HG03060 (cell line): ENCODE data around the gene ABHD2.

Experiments used
- ATAC-seq: cut with Tn5 transposase; IDR thresholded peaks from one replicate; pipeline ENCODE4 v1.9.1; 2021; ENCODE audit warnings: low read depth, moderate number of reproducible peaks; ENCODE audit not compliant: unreplicated experiment

ABHD2 gene

GRCh38 chr15:89096664-89097063, 8.4 kb downstream of the ABHD2 start:
- ATAC-seq, result no peak

GRCh38 chr15:89097313-89097712, 9.1 kb downstream of the ABHD2 start:
- no peak for ATAC-seq

DNA sequence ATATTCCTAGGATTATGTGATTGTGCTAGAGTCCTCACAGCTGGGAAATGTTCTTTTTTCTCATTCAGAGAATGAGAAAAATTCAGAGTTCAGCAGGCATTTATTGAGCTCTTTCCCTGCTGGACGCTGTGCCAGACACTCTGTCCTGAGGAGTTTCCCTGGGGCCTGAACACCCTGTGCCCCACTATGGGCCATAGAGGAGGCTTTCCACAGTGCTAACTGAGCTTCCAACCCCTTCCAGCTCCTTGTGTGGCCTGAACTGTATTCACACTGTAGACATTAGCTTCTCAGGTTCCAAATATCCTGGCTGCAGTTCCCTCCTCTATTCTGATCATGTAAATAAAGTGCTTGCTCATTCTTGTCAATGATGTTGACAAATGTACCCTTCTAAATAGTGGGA, 10.0 kb downstream of the ABHD2 start:
- ATAC-seq, result no peak

DNA sequence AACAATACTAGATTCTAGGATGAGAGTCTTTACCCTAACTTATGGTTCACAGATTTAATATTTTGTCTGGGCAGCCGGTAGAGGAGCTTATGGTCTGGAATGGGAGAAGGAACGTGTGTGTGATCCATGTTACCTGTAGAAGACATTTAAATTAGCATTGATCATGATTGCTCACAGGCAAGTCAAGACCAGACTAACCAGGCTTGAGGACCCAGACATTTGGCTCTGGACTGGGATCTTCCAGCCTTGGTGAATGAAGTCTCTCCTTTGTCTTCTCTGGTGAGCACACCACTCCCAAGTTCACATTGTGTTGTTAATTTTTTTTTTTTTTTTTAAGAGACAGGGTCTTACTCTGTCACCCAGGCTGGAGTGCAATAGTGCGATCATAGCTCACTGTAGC, 11.7 kb downstream of the ABHD2 start:
- no peak for ATAC-seq

DNA sequence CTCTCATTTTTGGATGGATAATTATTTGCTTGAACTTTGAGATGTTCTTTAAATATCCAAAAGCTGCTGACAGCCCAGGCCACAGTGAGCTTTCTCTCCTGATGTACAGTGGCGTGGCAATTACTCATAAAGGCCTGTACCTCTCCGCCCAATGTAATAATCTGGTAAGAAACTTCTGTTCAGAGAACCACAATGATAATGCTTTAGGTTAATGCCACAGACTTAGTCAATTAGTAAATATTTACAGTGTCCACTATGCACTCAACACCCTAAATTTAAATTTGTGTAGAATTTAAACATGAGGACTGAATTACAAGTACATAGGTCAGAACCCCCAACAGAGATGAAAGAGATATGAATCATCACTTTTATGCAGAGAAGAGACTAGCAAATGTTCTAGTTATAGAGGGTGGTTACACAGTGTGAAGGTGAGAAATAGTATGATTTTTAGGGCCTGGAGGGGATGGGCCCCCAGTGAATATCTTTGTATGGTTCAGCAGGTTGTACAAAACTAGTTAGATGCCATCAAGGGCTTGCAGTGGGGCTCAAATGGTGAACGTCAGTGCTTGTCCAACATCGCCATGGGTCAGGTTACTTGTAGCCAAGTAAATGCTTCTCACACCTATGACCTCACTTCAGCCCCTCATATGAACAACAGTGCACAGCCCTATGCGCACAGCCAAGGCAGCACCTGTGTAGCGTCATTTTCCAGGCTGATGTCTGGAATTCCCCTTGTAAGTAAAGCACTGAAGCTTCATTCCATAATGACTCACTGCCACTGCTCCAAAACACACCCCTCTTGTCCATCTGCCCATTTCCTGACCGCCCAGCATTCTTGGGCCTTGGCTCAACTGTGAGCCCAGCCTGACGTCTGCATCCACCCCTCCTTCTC, 13.3 kb downstream of the ABHD2 start:
- no peak for ATAC-seq

- ATAC-seq, result no peak
Observed at GRCh38 chr15:89103481-89104171, 15.4 kb downstream of the ABHD2 start.

DNA sequence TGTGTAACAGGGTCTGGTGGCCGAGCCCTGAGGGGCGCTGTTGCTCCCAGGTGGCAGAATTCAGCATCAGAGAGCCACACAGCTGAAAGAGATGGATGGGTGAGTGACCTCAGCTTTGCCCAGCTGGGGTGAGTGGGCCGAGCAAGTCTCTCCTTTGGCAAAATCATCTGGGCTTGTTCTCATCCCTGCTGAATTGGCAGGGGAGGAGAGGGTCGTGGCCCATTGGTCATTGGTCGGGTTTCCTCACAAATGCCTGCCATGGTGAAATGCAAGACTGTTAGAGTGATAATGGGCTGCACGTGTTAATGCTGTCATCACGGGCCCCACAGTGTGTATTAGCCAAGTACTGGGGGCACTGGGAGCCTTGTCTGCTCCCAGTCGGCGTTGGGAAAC, 15.9 kb downstream of the ABHD2 start:
- no peak for ATAC-seq

- no peak for ATAC-seq
Observed at GRCh38 chr15:89105147-89105546, 16.9 kb downstream of the ABHD2 start.

DNA sequence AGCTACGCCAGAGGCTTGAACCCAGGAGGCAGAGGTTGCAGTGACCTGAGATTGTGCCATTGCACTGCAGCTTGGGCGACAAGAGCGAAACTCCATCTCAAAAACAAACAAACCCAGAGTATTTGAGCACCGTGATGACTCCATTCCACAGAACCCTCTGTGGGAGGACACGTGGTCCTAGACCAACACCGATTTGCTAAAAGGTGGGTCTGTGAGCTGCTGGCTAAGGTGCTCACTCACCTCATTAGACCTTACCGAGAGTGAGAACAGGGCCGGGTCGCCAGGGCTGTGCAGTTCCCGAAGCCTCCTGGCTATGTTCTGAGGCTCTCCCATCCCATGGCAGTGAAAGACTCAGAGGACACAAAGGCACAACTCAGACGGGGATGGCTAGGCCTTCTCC, 17.9 kb downstream of the ABHD2 start:
- no peak for ATAC-seq

GRCh38 chr15:89107984-89108383, 19.7 kb downstream of the ABHD2 start:
- ATAC-seq, result no peak

- ATAC-seq, result no peak
Observed at GRCh38 chr15:89108835-89109234, 20.6 kb downstream of the ABHD2 start.

- no peak for ATAC-seq
Observed at GRCh38 chr15:89109238-89109637, 21.0 kb downstream of the ABHD2 start.

- ATAC-seq, result no peak
Observed at GRCh38 chr15:89110060-89110459, 21.8 kb downstream of the ABHD2 start.

DNA sequence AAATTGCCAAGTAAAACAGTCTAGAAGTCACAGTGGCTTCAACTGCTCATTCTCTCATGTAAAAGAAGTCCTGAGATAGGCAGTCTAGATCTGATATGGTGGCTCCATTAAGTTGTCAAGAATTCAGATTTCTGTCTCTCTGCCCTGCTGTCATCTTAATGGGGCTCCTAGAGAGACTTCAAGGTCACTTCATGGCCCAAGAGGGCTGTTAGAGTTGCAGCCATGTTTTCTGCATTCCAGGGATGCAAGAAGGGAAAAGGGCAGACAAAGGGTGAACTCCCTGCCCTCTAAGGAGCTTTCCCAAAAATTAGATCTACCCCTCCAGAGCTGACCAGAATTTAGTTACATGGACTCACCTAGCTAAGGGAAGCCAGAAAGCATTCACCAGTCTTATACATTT, 23.1 kb downstream of the ABHD2 start:
- ATAC-seq, result no peak

DNA sequence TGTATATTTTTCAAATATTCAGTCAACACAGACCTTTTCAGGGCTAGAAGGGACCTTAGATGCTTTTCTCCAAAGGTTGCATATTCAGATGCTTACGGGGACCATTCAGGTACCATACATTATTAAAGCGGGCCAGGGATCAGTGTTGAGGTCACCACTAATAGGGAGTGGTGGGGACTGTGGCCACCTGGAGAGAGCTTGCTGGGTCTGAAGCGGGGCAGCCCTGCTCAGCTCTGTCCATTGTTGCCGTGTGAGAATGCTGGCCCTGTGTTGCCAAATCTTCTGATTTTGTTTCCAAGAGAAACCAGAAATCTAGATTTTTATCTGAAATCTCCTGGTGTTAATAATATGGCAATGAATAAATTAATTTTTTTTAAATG, 23.7 kb downstream of the ABHD2 start:
- ATAC-seq, result no peak

DNA sequence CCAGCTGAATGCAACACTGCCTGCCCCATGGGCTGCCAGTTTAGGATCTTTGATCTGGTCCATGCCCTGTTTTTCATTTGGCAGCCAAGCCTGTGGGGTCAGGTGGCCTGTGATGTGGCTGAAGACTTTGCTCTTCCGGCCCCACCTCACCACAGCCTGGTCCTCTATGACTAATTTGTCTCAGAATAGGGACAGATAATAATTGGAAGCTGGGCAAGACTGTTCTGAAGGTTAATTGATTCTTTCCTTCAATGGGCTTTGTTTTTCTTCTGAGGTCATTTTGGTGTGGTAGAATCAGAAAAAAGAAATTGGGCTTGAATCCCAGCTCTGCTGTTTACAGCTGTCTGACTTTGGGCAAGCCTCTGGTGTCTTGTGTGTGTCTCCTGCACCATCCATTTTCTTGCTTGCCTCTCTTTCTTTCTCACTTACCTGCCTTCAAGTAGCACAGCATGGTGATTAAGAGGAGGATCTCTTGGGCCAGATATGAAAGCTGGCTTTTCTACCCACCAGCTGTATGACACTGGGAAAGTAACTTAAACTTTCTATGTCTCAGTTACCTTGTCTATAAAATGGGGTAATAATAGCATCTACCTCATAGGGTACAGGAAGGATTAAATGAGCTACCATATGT, 24.2 kb downstream of the ABHD2 start:
- peak; percentile 74 for ATAC-seq

GRCh38 chr15:89113296-89114024, 25.2 kb downstream of the ABHD2 start:
- ATAC-seq, result no peak

DNA sequence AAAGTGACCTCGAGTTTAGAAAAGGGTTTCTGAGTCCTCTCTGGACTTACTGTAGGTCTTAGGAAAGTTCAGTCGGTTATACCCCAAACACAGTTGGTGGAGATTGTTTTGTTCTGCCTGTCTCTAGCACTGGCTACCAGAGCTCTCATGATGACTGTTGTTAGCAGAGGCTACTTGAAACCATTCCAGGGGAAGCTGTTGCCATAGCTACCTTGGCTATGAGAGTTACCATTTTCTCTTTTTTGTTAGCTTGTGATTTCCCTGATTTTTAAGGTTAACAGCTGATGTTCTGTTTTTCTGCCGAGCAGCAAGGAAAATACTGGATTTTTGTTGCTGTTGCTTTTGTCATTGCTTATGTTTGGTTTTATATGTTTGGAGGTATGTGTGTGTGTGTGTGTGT, 26.7 kb downstream of the ABHD2 start:
- ATAC-seq, result no peak

GRCh38 chr15:89115547-89115946, 27.3 kb downstream of the ABHD2 start:
- ATAC-seq, result no peak

DNA sequence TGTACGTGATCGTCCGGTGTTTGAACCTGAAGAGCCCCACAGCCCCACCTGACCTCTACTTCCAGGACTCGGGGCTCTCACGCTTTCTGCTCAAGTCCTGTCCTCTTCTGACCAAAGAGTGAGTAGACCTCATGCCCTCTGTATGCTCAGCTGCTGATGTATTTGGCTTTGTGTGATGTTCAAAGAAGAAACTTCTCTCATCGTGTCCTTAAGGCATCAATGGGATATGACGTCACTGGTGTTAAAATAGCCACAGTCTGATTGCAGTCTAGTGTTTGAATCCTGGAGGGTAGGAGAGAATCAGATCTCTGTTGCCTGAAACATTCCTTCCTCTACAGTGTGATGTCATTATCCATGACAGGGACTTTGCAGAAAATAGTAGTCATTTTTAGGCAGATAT, 28.1 kb downstream of the ABHD2 start:
- ATAC-seq, result no peak

DNA sequence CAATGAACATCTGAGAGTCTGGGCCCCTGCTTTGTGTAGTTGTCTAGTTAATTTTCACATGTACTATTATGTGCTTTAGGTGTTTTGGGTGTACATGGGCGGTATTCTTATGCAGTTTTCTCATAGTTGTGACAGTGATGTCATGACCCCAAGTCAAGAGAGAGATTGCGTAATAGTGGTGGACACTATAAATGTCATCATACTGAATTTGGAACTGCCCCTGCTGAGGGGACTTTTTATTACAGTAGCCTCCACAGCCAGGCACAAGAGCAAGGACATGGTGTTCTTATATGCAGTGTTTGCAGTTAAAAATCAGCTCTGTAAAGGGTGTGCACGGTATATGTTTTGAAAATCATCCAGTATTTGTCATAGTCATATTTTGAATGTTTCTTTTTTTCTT, 29.5 kb downstream of the ABHD2 start:
- no peak for ATAC-seq
